ENCODE results near the gene ATG2A.

ATG2A gene

GRCh38 chr11:64883575-64883974 lies 33.4 kb downstream of the ATG2A start:
- no peak for DNase-seq

- DNase-seq, result no peak
Observed at GRCh38 chr11:64882243-64882642, 34.8 kb downstream of the ATG2A start.

GRCh38 chr11:64881476-64881875 lies 35.5 kb downstream of the ATG2A start:
- DNase-seq, result no peak

- DNase-seq, result no peak
Observed at GRCh38 chr11:64880240-64881001, 36.6 kb downstream of the ATG2A start.

- no peak for DNase-seq
Observed at GRCh38 chr11:64879244-64879900, 37.6 kb downstream of the ATG2A start.

- DNase-seq, result peak; percentile 90 to 95
Observed at GRCh38 chr11:64878494-64879243, 38.3 kb downstream of the ATG2A start, which contains the start of gene EHD1. Gene EHD1 (minus strand): TSS chr11:64878621. CDS start chr11:64878464, 157 bp downstream.

- DNase-seq, result peak in 1 of 2 experiments; percentile 52
Observed at GRCh38 chr11:64878223-64878493, 38.9 kb downstream of the ATG2A start.

- DNase-seq, result no peak
Observed at GRCh38 chr11:64877390-64878222, 39.4 kb downstream of the ATG2A start.

GRCh38 chr11:64876835-64877341 lies 40.1 kb downstream of the ATG2A start:
- DNase-seq, result peak in 1 of 2 experiments; percentile 67

GRCh38 chr11:64876229-64876750 lies 40.7 kb downstream of the ATG2A start:
- DNase-seq, result no peak

- no peak for DNase-seq
Observed at GRCh38 chr11:64875369-64876228, 41.4 kb downstream of the ATG2A start.

GRCh38 chr11:64874308-64875240 lies 42.4 kb downstream of the ATG2A start:
- DNase-seq, result no peak

- DNase-seq, result no peak
Observed at GRCh38 chr11:64872790-64873488, 44.1 kb downstream of the ATG2A start.

- no peak for DNase-seq
Observed at GRCh38 chr11:64871492-64871891, 45.5 kb downstream of the ATG2A start.

GRCh38 chr11:64870893-64871466 lies 46.0 kb downstream of the ATG2A start:
- no peak for DNase-seq

- DNase-seq, result peak in 1 of 2 experiments; percentile 21
Observed at GRCh38 chr11:64870176-64870892, 46.7 kb downstream of the ATG2A start.

- no peak for DNase-seq
Observed at GRCh38 chr11:64869571-64870175, 47.3 kb downstream of the ATG2A start.
